Cardiac muscle cell (in vitro differentiated cells and primary cell): ENCODE measurements around the gene YEATS4. TPM values are rescaled to one million over a fixed set of nuclear protein-coding genes. Genes with fewer than 3 reads are reported as not detected.

ENCODE experiments used
- DNase-seq, 2 donors: peaks; one replicate each; pipeline versions ENCODE4 v3.0.0 to v3.0.0-alpha.2; 2010 to 2017; ENCODE audit warnings: low read depth in 1 of 2, low spot score in 1 of 2
- H3K27ac ChIP-seq: fragments of 200-600 bp; sonication (generic); 2 replicates; pipeline ENCODE4 v1.5.1; 2016
- H3K27me3 ChIP-seq: fragments of 200-600 bp; sonication (generic); 2 replicates; pipeline ENCODE4 v1.6.0; 2016; ENCODE audit warnings: control low read depth
- H3K36me3 ChIP-seq: fragments of 200-600 bp; sonication (generic); 2 replicates; pipeline ENCODE4 v1.5.1; 2016; ENCODE audit warnings: control low read depth
- H3K4me1 ChIP-seq: fragments of 200-600 bp; sonication (generic); 2 replicates; pipeline ENCODE4 v1.8.1; 2017; ENCODE audit warnings: low read depth, mild to moderate bottlenecking, mixed run types
- H3K4me3 ChIP-seq: fragments of 200-600 bp; sonication (generic); 2 replicates; pipeline ENCODE4 v1.5.1; 2016; ENCODE audit warnings: mild to moderate bottlenecking
- H3K9me3 ChIP-seq: fragments of 200-600 bp; sonication (generic); 2 replicates; pipeline ENCODE4 v1.5.1; 2017; ENCODE audit warnings: low read depth, mild to moderate bottlenecking, control low read depth
- polyA plus RNA-seq: library from polyadenylated mRNA; unstranded; fragments of >200 nt; fragmentation: Nextera tagmentation; extraction: Ambion mirVana; gene quantifications from 2 replicates; pipeline ENCODE4 v1.2.1, GENCODE V29; 2016
- total RNA-seq: library from RNA; depleted of rRNA; stranded (reverse); fragments of >200 nt; gene quantifications from 2 replicates; pipeline ENCODE4 v1.2.3, GENCODE V29; 2016
- TF ChIP-seq, protein P1 (sequence below): IDR thresholded peaks from 2 replicates; pipeline ENCODE4 v1.5.1; 2012; ENCODE audit warnings: low read depth, mild to moderate bottlenecking, low read length

The YEATS4 gene
- total and polyA plus RNA-seq, 2 experiments from 2014 or later: 29.6 to 129 TPM

DNA sequence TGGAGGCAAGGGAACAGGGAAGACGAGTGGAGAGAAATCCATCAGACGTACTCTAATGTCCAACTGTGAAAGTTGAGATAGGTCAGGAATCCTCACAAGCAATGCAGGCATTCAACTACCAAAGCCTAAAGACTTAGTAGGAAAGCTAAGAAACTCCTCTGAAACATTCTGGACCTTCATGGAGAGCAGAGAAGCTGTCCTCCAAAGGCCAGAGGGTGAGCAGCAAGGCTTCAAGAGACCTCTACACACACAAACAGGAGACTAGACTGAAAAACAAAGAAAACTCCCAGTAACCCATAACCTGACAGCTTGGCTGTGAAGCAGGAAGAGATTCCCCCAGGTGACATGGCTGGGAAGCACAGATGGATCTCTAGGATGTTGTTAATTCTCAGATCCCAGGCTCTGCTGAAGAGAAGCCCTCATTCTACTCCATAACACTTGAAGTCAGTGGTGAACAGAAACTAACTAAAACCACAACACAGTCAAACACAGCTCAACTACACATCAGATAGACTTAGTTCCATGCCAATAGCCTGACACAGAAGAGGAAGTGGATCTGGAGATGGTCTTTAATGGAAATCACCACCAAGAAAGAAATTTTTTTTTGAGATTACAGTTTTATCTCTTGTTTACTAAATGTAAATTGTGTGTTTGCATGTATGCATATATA, 34.6 kb upstream of the YEATS4 start:
- TF ChIP-seq, protein P1, sequence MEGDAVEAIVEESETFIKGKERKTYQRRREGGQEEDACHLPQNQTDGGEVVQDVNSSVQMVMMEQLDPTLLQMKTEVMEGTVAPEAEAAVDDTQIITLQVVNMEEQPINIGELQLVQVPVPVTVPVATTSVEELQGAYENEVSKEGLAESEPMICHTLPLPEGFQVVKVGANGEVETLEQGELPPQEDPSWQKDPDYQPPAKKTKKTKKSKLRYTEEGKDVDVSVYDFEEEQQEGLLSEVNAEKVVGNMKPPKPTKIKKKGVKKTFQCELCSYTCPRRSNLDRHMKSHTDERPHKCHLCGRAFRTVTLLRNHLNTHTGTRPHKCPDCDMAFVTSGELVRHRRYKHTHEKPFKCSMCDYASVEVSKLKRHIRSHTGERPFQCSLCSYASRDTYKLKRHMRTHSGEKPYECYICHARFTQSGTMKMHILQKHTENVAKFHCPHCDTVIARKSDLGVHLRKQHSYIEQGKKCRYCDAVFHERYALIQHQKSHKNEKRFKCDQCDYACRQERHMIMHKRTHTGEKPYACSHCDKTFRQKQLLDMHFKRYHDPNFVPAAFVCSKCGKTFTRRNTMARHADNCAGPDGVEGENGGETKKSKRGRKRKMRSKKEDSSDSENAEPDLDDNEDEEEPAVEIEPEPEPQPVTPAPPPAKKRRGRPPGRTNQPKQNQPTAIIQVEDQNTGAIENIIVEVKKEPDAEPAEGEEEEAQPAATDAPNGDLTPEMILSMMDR: no peak
- Histone ChIP-seq H3K9me3 (no peaks in the 10 kb centered on the region), H3K4me1 (no peaks in the 10 kb centered on the region), H3K36me3 (no peaks in the 10 kb centered on the region), H3K4me3 (no peak overlapping the region), H3K27me3 (no peaks in the 10 kb centered on the region), H3K27ac (no peak overlapping the region)
- DNase-seq: no peak

DNA sequence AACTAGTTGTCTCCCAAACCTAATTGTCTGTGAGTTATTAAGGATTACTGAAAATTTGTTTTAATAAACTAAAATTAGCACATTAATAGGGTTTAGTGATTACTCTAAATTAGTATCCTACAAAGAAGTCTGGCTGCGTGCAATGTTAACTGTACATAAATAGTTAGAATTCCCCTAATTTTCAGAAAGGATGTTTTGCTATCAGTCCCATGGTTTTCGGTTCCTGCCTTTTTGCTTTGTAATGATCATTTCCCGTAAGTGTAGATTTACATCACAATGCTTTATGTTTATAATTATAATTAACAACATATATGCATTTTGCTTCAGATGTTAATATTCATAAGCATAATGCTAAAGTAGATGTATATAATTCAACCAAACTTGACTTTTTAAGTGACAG, 31.1 kb upstream of the YEATS4 start:
- Histone ChIP-seq H3K4me3 (no peak overlapping the region), H3K4me1 (peaks cover 10% of the 10 kb centered on the region), H3K27ac (no peak overlapping the region), H3K9me3 (no peaks in the 10 kb centered on the region), H3K36me3 (no peaks in the 10 kb centered on the region), H3K27me3 (no peaks in the 10 kb centered on the region)
- no peak for DNase-seq
- TF ChIP-seq, protein P1: no peak

DNA sequence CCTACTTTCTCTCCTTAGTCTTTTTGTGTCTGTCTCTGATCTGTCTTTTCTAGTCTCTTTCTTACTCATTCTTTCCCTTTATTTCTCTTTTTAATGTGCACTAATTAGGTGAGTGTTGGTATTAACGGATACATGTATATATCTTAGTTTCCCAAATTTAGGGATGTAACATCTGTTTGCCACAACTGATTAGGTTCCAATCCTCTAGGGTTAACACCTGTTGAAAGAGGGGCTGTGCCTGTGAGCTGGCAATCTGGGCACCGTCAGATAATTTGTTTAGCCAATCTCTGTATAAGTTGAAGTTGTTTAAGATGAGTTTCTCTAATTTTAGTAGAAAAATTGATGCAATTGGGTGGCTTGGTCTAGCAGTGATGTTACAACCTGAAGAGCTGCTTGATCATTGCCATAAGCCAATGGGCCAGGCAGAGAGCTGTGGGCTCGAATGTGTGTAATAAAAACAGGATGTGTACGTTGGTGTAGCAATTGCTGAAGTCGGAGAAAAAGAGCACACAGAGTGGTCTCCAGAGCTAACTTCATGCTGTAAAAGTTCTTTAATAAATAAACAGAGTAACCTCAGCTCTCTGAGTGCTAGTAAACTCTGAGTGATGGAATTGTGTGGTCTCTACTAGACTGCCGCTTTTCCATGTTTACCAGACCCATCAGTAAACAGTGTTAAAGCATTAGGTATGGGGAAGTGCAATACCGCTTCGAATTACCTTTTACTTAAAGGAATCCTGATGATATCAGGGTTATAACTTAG, 29.7 kb upstream of the YEATS4 start:
- H3K4me1 ChIP-seq: peaks cover 10% of the 10 kb centered on the region
- H3K27me3 ChIP-seq: no peaks in the 10 kb centered on the region
- H3K9me3 ChIP-seq: no peaks in the 10 kb centered on the region
- no peak overlapping the region for H3K27ac ChIP-seq
- H3K4me3 ChIP-seq: no peak overlapping the region
- no peaks in the 10 kb centered on the region for H3K36me3 ChIP-seq
- TF ChIP-seq, protein P1: no peak
- DNase-seq: no peak

DNA sequence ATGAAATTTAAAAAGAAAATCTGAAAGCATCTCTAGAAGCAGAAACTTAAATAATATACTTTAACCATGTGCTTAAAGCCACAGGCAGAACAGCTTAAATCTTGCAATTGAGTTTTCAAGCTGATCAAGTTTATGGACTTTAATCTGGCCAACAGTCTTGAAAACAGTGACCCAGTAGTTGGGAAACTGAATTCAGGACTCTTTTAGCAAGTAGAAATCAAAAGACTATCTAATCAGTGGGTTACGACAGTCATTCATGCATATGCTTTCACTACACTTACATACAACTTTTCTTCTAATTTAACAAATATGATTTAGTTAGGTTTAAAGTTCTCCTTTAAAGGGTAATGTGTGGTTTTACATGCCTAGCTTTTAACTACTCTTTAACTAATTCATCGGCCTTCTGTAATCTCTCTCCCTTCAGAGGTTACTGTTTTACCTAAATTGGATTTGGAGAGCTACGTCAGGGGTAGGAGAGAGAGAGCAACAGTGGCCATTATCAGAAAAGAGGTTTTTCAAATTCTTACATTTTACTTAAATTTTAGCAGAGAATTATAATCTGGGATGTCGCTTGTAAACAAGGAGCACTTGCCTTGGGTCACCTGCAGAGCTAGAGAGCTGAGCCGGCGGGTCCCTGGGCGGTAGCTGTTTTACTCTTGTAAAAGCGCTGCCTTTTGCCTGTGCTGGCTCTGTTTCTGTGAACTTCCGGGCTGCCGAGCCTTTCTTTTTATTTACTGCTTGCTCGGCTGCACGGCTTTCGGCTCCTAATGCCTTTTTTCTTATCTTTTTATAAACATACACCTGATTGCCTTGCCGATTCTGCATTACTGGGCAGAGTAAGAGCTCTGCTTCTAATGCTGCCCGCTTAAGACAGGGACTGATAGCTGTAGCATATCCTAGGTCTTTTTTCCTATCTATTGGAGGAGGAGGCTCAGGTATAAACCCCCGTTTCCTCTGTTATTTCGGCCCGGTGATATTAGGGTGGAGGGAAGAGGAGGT, 28.8 kb upstream of the YEATS4 start:
- Histone ChIP-seq H3K9me3 (no peaks in the 10 kb centered on the region), H3K36me3 (no peaks in the 10 kb centered on the region), H3K27ac (no peak overlapping the region), H3K4me3 (peak overlapping the region; percentile 26), H3K27me3 (no peaks in the 10 kb centered on the region), H3K4me1 (peaks cover 10% of the 10 kb centered on the region)
- DNase-seq: peak in 1 of 2 donors; percentile 54
- TF ChIP-seq, protein P1: no peak

DNA sequence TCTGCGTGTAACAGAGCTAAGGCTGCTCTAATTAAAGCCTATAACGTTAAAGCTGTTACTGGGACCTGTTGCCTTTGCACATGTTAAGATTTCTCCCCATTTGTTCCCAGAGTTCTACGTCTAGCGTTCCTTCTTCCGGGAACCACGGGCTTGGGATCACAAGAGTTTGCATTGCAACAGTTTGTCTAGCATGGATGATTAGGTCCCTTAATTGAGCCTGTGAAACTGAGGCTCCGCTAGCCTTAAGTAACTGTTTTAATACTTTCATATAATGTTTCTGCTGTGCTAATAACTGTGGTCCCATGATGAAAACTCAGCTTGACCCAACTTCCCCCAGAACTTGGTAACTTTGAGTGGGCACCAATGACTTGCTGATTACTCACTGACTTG, 28.0 kb upstream of the YEATS4 start:
- no peak for DNase-seq
- Histone ChIP-seq H3K4me1 (peaks cover 10% of the 10 kb centered on the region), H3K9me3 (no peaks in the 10 kb centered on the region), H3K4me3 (peak overlapping the region; percentile 26), H3K27ac (no peak overlapping the region), H3K27me3 (no peaks in the 10 kb centered on the region), H3K36me3 (no peaks in the 10 kb centered on the region)
- TF ChIP-seq, protein P1: no peak
